Dendritic cell treated with granulocyte-macrophage colony-stimulating factor and Interleukin-4, amounts not matched to agents 40 ng/mL and 50 ng/mL, for 4 days (primary cell): ENCODE results near the gene RBMS2.

Source experiments
- H3K27ac Mint-ChIP-seq: one replicate; pipeline ENCODE4 v1.8.0; 2022; ENCODE audit warnings: mild to moderate bottlenecking, mixed read lengths
- H3K27me3 Mint-ChIP-seq: one replicate; pipeline ENCODE4 v1.8.0; 2022; ENCODE audit warnings: mild to moderate bottlenecking, mixed read lengths
- H3K36me3 Mint-ChIP-seq: one replicate; pipeline ENCODE4 v1.8.0; 2022; ENCODE audit warnings: low read depth, mixed read lengths
- H3K4me1 Mint-ChIP-seq: one replicate; pipeline ENCODE4 v1.8.0; 2022; ENCODE audit warnings: low read depth, mixed read lengths
- H3K4me3 Mint-ChIP-seq: one replicate; pipeline ENCODE4 v1.8.0; 2022; ENCODE audit warnings: mild to moderate bottlenecking, moderate library complexity, mixed read lengths
- H3K9me3 Mint-ChIP-seq: one replicate; pipeline ENCODE4 v1.8.0; 2022; ENCODE audit warnings: mixed read lengths
- intact Hi-C: fragments of 100-400 bp; cut with micrococcal nuclease; formaldehyde crosslinking; loops from one replicate; pipeline ENCODE4 v1.15.0; 2022

RBMS2 gene

GRCh38 chr12:56528846-56529245 lies 7.2 kb downstream of the RBMS2 start:
- Mint-ChIP-seq H3K4me3 (no peak overlapping the region), H3K27me3 (no peaks in the 10 kb centered on the region)

GRCh38 chr12:56529656-56530055 lies 8.0 kb downstream of the RBMS2 start:
- H3K27me3 Mint-ChIP-seq, result no peaks in the 10 kb centered on the region
- peaks cover 33% of the 10 kb centered on the region for H3K36me3 Mint-ChIP-seq
- peak overlapping the region; percentile 16 for H3K27ac Mint-ChIP-seq
- H3K4me1 Mint-ChIP-seq, result peaks cover 28% of the 10 kb centered on the region
- intact Hi-C loops, result no loop called here
- H3K9me3 Mint-ChIP-seq, result no peaks in the 10 kb centered on the region
- no peak overlapping the region for H3K4me3 Mint-ChIP-seq

More at GRCh38 chr12:56528846-56529245, 7.2 kb downstream of the RBMS2 start:
- no peak overlapping the region for H3K27ac Mint-ChIP-seq
- no peaks in the 10 kb centered on the region for H3K9me3 Mint-ChIP-seq
- peaks cover 32% of the 10 kb centered on the region for H3K36me3 Mint-ChIP-seq
- intact Hi-C loops, result no loop called here
- H3K4me1 Mint-ChIP-seq, result peaks cover 32% of the 10 kb centered on the region

GRCh38 chr12:56530390-56531055 lies 8.9 kb downstream of the RBMS2 start:
- Mint-ChIP-seq H3K27ac (no peak overlapping the region), H3K9me3 (no peaks in the 10 kb centered on the region), H3K27me3 (no peaks in the 10 kb centered on the region), H3K4me1 (peaks cover 36% of the 10 kb centered on the region), H3K36me3 (peaks cover 42% of the 10 kb centered on the region), H3K4me3 (no peak overlapping the region)
- intact Hi-C loops, result no loop called here

DNA sequence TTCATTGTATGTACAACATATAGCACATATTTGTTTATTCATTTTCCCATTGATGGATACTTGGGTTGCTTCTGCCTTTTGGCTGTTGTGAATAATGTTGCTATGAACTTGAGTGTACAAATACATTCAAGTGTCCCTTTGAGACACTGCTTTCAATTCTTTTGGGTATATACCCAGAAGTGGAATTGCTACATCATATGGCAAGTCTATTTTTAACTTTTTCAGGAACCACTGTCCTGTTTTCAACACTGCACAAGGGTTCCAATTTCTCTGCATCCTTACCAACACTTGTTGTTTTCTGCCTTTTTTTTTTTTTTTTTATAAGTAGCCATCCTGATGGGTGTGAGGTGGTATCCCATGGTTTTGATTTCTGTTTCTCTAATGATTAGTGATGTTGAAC lies 15.9 kb downstream of the RBMS2 start:
- no peaks in the 10 kb centered on the region for H3K9me3 Mint-ChIP-seq
- peaks cover 36% of the 10 kb centered on the region for H3K36me3 Mint-ChIP-seq
- H3K27me3 Mint-ChIP-seq, result no peaks in the 10 kb centered on the region
- H3K27ac Mint-ChIP-seq, result peak overlapping the region; percentile 43
- H3K4me3 Mint-ChIP-seq, result no peak overlapping the region
- intact Hi-C loops, result no loop called here
- H3K4me1 Mint-ChIP-seq, result peaks cover 30% of the 10 kb centered on the region

DNA sequence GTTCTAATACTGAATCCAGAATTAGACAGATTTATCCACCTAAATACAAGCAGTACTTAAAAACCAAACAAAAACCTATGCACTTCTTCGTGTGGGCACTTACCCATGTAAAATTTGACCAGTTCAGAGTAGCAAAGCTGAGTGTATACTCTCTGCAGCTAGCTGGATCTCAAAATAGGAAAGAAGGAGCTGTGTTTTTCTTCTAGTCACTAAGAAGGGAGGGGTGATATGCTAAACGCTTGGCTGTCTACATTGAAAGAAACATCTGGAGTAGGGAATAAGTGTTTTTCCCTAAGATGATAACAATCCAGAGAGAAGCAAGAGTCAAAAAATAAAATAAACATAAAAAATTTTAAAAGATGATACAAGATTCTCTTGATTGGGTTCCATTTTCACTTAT lies 20.0 kb downstream of the RBMS2 start:
- no peak overlapping the region for H3K27ac Mint-ChIP-seq
- H3K4me1 Mint-ChIP-seq, result peaks cover 14% of the 10 kb centered on the region
- no peaks in the 10 kb centered on the region for H3K27me3 Mint-ChIP-seq
- no peak overlapping the region for H3K4me3 Mint-ChIP-seq
- intact Hi-C loops, result no loop called here
- peaks cover 41% of the 10 kb centered on the region for H3K36me3 Mint-ChIP-seq
- no peaks in the 10 kb centered on the region for H3K9me3 Mint-ChIP-seq

DNA sequence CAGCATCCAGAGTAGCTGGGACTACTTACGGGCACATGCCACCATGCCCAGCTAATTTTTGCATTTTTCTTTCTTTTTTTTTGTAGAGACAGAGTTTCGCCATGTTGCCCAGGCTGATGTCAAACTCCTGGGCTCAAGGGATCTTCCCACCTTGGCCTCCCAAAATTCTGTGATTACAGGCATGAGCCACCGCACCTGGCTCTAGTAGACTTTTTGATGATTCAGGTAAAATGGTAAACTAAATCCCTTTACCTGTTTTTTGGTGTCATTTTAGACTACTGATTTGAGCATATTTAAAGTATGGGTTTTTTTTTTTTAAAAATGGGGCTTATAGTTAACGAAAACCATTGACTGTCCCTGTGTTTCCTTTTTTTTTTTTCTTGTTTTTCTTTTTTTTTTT lies 20.5 kb downstream of the RBMS2 start:
- no peak overlapping the region for H3K27ac Mint-ChIP-seq
- H3K36me3 Mint-ChIP-seq, result peaks cover 41% of the 10 kb centered on the region
- intact Hi-C loops, result no loop called here
- H3K4me3 Mint-ChIP-seq, result no peak overlapping the region
- no peaks in the 10 kb centered on the region for H3K27me3 Mint-ChIP-seq
- H3K9me3 Mint-ChIP-seq, result no peaks in the 10 kb centered on the region
- peaks cover 11% of the 10 kb centered on the region for H3K4me1 Mint-ChIP-seq

DNA sequence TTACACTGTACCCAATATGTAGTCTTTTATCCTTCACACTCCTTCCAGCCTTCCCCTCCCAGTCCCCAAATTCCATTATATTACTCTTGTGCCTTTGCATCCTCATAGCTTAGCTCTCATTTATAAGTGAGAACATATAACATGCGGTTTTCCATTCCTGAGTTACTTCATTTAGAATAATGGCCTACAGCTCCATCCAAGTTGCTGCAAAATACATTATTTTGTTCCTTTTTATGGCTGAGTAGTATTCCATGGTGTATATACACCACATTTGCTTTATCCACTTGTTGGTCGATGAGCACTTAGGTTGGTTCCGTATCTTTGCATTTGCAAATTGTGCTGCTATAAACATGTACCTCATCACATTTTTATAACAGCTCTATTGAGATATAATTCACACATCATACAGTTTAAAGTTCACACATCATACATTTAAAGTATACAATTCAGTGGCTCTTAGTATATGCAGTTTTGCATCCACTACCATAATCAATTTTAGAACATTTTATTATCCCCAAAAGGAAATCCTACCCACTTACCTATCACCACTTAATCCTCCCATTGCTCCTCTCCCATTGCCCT lies 23.5 kb downstream of the RBMS2 start:
- H3K27me3 Mint-ChIP-seq, result no peaks in the 10 kb centered on the region
- intact Hi-C loops, result no loop called here
- H3K4me1 Mint-ChIP-seq, result no peaks in the 10 kb centered on the region
- H3K4me3 Mint-ChIP-seq, result no peak overlapping the region
- no peak overlapping the region for H3K27ac Mint-ChIP-seq
- H3K36me3 Mint-ChIP-seq, result peaks cover 40% of the 10 kb centered on the region
- no peaks in the 10 kb centered on the region for H3K9me3 Mint-ChIP-seq

GRCh38 chr12:56546680-56547079 lies 25.1 kb downstream of the RBMS2 start:
- H3K36me3 Mint-ChIP-seq, result peaks cover 32% of the 10 kb centered on the region
- H3K27me3 Mint-ChIP-seq, result no peaks in the 10 kb centered on the region
- no peak overlapping the region for H3K27ac Mint-ChIP-seq
- H3K9me3 Mint-ChIP-seq, result no peaks in the 10 kb centered on the region
- H3K4me3 Mint-ChIP-seq, result no peak overlapping the region
- H3K4me1 Mint-ChIP-seq, result no peaks in the 10 kb centered on the region
- intact Hi-C loops, result no loop called here

DNA sequence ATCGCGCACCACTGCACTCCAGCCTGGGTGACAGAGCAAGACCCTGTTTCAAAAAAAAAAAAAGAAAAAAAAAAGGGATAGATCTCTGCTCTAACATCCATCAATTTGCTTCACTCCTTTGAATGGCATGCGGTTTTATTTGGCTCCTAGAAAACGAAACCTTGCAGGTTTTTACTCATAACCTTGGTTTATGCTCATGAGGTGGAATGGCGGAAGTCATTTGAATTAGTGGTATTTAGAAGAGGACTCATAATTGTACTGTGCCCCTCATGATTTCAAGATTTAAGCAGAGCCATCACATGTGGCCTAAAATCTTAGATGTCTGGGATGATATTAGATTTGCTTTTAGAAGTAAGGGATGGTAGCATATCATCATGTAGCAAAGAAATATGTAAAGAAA lies 29.4 kb downstream of the RBMS2 start:
- Mint-ChIP-seq H3K4me1 (no peaks in the 10 kb centered on the region), H3K27ac (no peak overlapping the region), H3K27me3 (no peaks in the 10 kb centered on the region), H3K4me3 (no peak overlapping the region), H3K36me3 (peaks cover 21% of the 10 kb centered on the region), H3K9me3 (no peaks in the 10 kb centered on the region)
- intact Hi-C loops, result no loop called here

DNA sequence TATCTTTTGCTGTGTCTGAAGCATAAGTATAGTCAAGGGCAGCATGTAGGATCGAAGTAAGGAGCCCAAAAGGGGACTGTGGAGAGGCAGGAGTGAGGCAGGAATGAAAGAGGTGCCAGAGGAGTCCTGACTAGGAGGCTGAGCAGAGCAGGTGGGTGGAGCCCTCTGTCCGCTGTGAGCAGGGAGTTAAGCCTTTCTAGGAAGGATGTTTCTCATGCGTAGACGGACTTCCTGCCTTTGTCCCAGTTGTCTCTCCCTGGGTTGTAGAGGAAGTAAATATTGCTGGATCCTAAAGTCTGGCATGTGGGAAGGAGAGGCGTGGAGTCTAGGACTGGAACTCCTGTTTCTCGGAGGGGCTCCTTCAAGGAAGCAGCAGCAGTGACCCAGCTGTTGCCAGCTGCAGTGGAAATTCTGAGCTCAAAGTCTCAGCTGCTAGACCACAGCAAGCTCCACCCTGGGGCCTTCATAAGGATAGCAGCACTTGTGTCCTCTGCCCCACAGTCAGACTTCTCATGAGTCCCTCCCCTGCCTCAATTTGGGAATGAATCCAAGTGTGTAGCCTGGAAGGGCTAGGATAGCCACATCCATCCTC lies 44.0 kb downstream of the RBMS2 start:
- Mint-ChIP-seq H3K27me3 (no peaks in the 10 kb centered on the region), H3K27ac (peak overlapping the region; percentile 73), H3K4me3 (peak overlapping the region; percentile 21), H3K4me1 (peaks cover 62% of the 10 kb centered on the region), H3K9me3 (no peaks in the 10 kb centered on the region), H3K36me3 (peaks cover 58% of the 10 kb centered on the region)
- intact Hi-C loops, result no loop called here

- peaks cover 68% of the 10 kb centered on the region for H3K4me1 Mint-ChIP-seq
- H3K27me3 Mint-ChIP-seq, result no peaks in the 10 kb centered on the region
- no peak overlapping the region for H3K27ac Mint-ChIP-seq
- intact Hi-C loops, result no loop called here
- H3K36me3 Mint-ChIP-seq, result peaks cover 54% of the 10 kb centered on the region
- no peak overlapping the region for H3K4me3 Mint-ChIP-seq
- H3K9me3 Mint-ChIP-seq, result no peaks in the 10 kb centered on the region
Measured at GRCh38 chr12:56568146-56568545, 46.5 kb downstream of the RBMS2 start.

DNA sequence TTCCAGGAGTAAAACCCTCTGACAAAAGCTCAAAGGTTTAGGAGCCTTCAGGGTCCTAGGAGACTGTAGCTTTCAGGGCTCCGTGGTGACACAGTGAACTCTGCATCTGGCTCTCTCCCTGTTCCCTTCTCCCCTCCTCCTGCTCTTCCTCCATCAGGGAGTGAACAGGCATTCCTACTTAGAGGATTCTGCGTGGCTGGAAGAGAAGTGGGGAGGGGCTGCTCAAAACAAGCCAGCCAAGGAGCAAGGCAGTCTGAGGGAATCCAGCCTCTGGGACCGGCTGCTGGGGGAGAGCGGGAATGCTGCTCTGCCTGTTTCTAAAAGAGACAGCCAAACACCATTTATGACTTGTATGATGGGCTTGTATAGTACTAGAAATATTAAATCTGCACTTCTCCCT lies 49.5 kb downstream of the RBMS2 start:
- H3K4me3 Mint-ChIP-seq, result no peak overlapping the region
- intact Hi-C loops, result loop anchor here (2.0 kb wide), 1 partner anchor 50 kb away; the partner anchor contains the start of gene RBMS2
- peak overlapping the region; percentile 76 for H3K27ac Mint-ChIP-seq
- peaks cover 52% of the 10 kb centered on the region for H3K36me3 Mint-ChIP-seq
- peaks cover 57% of the 10 kb centered on the region for H3K4me1 Mint-ChIP-seq
- no peaks in the 10 kb centered on the region for H3K27me3 Mint-ChIP-seq
- H3K9me3 Mint-ChIP-seq, result no peaks in the 10 kb centered on the region

- H3K36me3 Mint-ChIP-seq, result peaks cover 49% of the 10 kb centered on the region
- peaks cover 46% of the 10 kb centered on the region for H3K4me1 Mint-ChIP-seq
- intact Hi-C loops, result no loop called here
- H3K4me3 Mint-ChIP-seq, result no peak overlapping the region
- H3K9me3 Mint-ChIP-seq, result no peaks in the 10 kb centered on the region
- H3K27me3 Mint-ChIP-seq, result no peaks in the 10 kb centered on the region
- no peak overlapping the region for H3K27ac Mint-ChIP-seq
Measured at GRCh38 chr12:56572288-56572687, 50.7 kb downstream of the RBMS2 start.

DNA sequence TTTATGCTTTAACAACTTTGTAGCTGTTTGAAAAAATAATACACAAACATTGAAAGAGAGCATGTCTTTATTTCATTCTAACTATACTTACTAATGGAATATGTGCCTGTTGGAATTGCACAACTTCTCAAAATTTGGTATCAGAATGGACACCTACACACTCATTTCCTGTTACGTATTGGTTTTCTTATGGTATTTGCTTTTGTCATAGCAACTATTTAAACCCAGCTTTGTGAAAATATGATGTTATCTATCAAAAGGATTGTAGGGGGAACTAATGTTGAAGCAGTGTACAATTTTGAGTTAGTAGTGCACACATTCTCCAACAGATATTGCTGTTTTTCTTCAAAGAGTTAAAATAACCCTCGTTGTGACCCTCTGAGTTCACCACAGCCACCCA lies 52.6 kb downstream of the RBMS2 start:
- H3K27ac Mint-ChIP-seq, result no peak overlapping the region
- H3K9me3 Mint-ChIP-seq, result no peaks in the 10 kb centered on the region
- H3K4me3 Mint-ChIP-seq, result no peak overlapping the region
- intact Hi-C loops, result no loop called here
- peaks cover 40% of the 10 kb centered on the region for H3K36me3 Mint-ChIP-seq
- H3K4me1 Mint-ChIP-seq, result peaks cover 26% of the 10 kb centered on the region
- no peaks in the 10 kb centered on the region for H3K27me3 Mint-ChIP-seq
